22Rv1 (cell line): Measurements from ENCODE around the gene AATK.

Experiments used
- H3K27ac ChIP-seq: fragments of 450-650 bp; 2 replicates; pipeline ENCODE4 v1.5.1; 2017
- ZFX ChIP-seq: fragments of 450-650 bp; IDR thresholded peaks from 2 replicates; pipeline ENCODE4 v1.6.1; 2017; ENCODE audit warnings: antibody characterized with exemption, borderline replicate concordance
- TF ChIP-seq, protein P1 (sequence below): fragments of 450-650 bp; IDR thresholded peaks from 2 replicates; pipeline ENCODE4 v1.5.1; 2017; ENCODE audit warnings: mild to moderate bottlenecking

The AATK gene

DNA sequence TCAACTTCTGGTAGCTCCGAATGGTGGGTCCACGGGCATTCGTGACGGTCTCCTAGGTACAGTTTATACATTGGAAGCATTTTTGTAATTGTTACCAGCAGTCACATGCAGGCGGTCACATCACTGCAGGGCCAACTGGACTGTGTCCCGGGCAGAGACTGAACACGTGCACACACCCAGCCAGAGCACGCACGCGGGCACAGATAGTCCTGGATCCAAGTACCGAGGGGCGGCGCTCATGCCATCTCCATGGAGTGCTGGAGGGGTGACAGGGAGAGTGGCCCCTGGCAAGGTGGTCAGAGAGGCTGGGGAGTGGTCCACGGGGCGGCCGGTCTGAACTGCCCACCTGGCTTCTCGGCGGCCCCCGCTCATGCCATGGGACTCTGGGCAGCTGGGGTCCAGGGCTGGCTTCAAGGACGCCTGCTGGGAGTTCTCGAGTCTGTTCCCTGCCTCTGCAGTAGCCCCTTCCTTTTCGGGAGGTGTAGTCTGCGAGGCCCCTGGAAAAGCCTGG, 96.8 kb downstream of the AATK start:
- TF ChIP-seq ZFX, result no peak
- TF ChIP-seq, protein P1, sequence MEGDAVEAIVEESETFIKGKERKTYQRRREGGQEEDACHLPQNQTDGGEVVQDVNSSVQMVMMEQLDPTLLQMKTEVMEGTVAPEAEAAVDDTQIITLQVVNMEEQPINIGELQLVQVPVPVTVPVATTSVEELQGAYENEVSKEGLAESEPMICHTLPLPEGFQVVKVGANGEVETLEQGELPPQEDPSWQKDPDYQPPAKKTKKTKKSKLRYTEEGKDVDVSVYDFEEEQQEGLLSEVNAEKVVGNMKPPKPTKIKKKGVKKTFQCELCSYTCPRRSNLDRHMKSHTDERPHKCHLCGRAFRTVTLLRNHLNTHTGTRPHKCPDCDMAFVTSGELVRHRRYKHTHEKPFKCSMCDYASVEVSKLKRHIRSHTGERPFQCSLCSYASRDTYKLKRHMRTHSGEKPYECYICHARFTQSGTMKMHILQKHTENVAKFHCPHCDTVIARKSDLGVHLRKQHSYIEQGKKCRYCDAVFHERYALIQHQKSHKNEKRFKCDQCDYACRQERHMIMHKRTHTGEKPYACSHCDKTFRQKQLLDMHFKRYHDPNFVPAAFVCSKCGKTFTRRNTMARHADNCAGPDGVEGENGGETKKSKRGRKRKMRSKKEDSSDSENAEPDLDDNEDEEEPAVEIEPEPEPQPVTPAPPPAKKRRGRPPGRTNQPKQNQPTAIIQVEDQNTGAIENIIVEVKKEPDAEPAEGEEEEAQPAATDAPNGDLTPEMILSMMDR, result no peak
- no peak overlapping the region for H3K27ac ChIP-seq

DNA sequence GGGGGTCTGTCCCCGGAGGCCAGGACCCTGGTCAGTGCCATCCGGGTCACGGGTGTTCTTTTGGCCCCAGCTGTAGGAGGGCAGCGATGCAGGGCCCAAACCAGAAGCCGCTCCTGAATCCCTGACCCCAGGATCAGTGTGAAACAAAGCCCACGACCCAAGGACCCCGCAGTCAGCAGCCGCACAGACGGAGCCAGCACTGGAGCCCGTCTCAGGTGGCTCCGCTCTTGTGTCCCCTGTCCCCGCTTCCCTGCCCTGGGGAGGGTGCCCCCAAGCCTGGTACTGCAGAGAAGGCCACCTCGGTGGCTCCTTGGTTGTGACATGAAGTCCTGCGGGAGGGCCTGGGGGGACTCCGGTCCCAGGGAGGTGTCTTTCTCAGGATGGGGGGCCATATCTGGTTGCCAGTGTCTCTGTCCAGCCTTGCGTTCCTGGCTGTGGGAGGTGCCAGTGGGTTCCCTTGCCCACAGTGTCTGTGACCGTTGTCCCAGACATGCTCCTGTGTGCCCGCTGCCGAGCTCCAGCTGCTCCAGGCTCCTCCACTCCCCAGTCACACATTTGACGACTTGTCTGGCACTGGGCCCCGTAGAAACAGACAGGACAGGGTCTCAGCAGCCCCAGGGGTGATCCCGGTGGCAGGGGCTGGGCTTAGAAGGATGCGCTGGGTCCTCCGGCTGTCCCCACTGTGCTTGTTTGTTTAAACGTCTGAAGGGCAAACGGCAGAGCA, 97.4 kb downstream of the AATK start:
- no peak overlapping the region for H3K27ac ChIP-seq
- TF ChIP-seq, protein P1, result no peak
- TF ChIP-seq ZFX, result no peak

DNA sequence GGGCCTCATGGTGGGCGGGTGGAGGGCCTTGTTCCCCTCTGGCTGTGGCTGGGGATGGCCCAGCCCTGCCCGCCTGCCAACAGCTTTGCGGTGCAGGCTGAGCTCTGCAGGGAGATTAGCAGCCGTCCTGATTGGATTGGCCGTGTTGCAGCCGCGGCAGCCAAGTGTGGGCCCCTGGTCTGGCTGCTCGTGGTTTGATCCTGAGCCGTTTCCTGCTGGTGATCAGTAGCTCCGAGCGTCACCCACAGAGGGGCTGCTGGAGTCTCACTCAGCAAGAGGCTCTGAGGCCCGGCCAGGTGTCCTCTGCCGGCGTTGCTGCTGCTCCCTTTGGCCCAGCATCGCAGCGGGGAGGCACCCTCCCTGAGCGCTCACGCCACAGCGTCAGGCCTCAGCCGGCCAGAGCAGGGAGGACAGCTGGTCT, 98.6 kb downstream of the AATK start:
- TF ChIP-seq ZFX, result no peak
- TF ChIP-seq, protein P1, result no peak
- H3K27ac ChIP-seq, result no peak overlapping the region
